Endothelial cell of umbilical vein (primary cell): ENCODE data around the gene EFNA2. TPM values are rescaled to one million over a fixed set of nuclear protein-coding genes. Genes with fewer than 3 reads are reported as not detected.

Source experiments
- BruUV-seq: library from RNA; stranded (reverse); fragments of 400-500 nt; replicated peaks from 2 replicates; lab custom pipeline; 2021; lab: Mats Ljungman, UMichigan
- CTCF ChIA-PET: fragments of 300-600, 350-600 bp; sonication (Branson Sonifier 250); formaldehyde crosslinking; loops from one replicate; lab custom pipeline; 2021; ENCODE audit warnings: antibody characterized with exemption, inconsistent platforms; lab: Charles Lee
- POLR2A ChIA-PET: fragments of 300-600, 350-600 bp; sonication (Branson Sonifier 250); formaldehyde crosslinking; loops from one replicate; lab custom pipeline; 2021; ENCODE audit warnings: antibody characterized with exemption, inconsistent platforms; lab: Charles Lee
- DNase-seq: peaks from one replicate; pipeline ENCODE4 v3.0.0-alpha.2; 2011; ENCODE audit warnings: low read depth, low spot score
- FAIRE-seq: peaks from 2 replicates; lab custom pipeline; 2011; peaks lifted over from hg19 to GRCh38; lab: Jason Lieb, UNC
- H2AFZ ChIP-seq: 2 replicates; pipeline ENCODE4 v1.6.0; 2012; ENCODE audit warnings: low read depth, low read length, control low read depth, inconsistent platforms
- H3K27ac ChIP-seq: 2 replicates; pipeline ENCODE4 v1.5.1; 2011; ENCODE audit warnings: low read depth, mild to moderate bottlenecking, control low read depth, low read length, moderate library complexity; ENCODE audit not compliant: insufficient read depth
- H3K27me3 ChIP-seq, 2 experiments: 2 replicates each; pipeline versions ENCODE4 v1.6.0 to v1.6.1; 2011; ENCODE audit warnings: low read length in 2 of 2, mixed read lengths in 1 of 2; ENCODE audit not compliant: control insufficient read depth in 2 of 2, insufficient read depth in 2 of 2
- H3K36me3 ChIP-seq, 2 experiments: 2 replicates in 1 of 2; 3 replicates in 1 of 2; pipeline ENCODE4 v1.5.1; 2011; ENCODE audit warnings: low read length in 2 of 2, mild to moderate bottlenecking in 1 of 2, moderate library complexity in 1 of 2; ENCODE audit not compliant: control insufficient read depth in 2 of 2, insufficient read depth in 2 of 2; ENCODE audit errors: extremely low read depth in 1 of 2
- H3K4me1 ChIP-seq: 3 replicates; pipeline ENCODE4 v1.5.1; 2011; ENCODE audit warnings: mild to moderate bottlenecking, low read length; ENCODE audit not compliant: control insufficient read depth, insufficient read depth; ENCODE audit errors: extremely low read depth
- H3K4me2 ChIP-seq: 2 replicates; pipeline ENCODE4 v1.6.1; 2011; ENCODE audit warnings: low read length, control low read depth, mixed read lengths; ENCODE audit not compliant: insufficient read depth
- H3K4me3 ChIP-seq, 3 experiments: fragments of 200-600 bp in 1 of 3; sonication (generic), shearing (Covaris generic) in 1 of 3; replicated peaks in 1 of 3; 2 replicates each; pipeline ENCODE4 v1.5.1; 2011 to 2016; ENCODE audit warnings: control low read depth in 3 of 3, low read length in 3 of 3, mild to moderate bottlenecking in 2 of 3, inconsistent platforms in 1 of 3, low read depth in 1 of 3, moderate library complexity in 1 of 3; ENCODE audit not compliant: insufficient read depth in 1 of 3
- H3K79me2 ChIP-seq: 2 replicates; pipeline ENCODE4 v1.6.0; 2012; ENCODE audit warnings: low read length, inconsistent platforms; ENCODE audit not compliant: control insufficient read depth, insufficient read depth
- H3K9ac ChIP-seq: replicated peaks from 2 replicates; pipeline ENCODE3; 2011; ENCODE audit warnings: low read length, control low read depth; ENCODE audit not compliant: insufficient read depth; ENCODE audit errors: extremely low read depth
- H3K9me1 ChIP-seq: replicated peaks from 3 replicates; pipeline ENCODE4 v1.6.0; 2011; ENCODE audit warnings: mild to moderate bottlenecking, low read length; ENCODE audit not compliant: control insufficient read depth, insufficient read depth; ENCODE audit errors: extremely low read depth
- H3K9me3 ChIP-seq: replicated peaks from 2 replicates; pipeline ENCODE4 v1.5.1; 2012; ENCODE audit warnings: low read length, inconsistent platforms; ENCODE audit not compliant: control insufficient read depth, insufficient read depth
- H4K20me1 ChIP-seq: replicated peaks from 2 replicates; pipeline ENCODE3; 2011; ENCODE audit warnings: mild to moderate bottlenecking, low read length; ENCODE audit not compliant: control insufficient read depth, insufficient read depth; ENCODE audit errors: extremely low read depth
- FOS ChIP-seq: IDR thresholded peaks from 2 replicates; pipeline ENCODE4 v1.6.1; 2011; ENCODE audit warnings: mild to moderate bottlenecking, low read length, moderate library complexity, borderline replicate concordance; ENCODE audit not compliant: insufficient read depth
- GATA2 ChIP-seq: IDR thresholded peaks from 2 replicates; pipeline ENCODE4 v1.7.0; 2011; ENCODE audit warnings: low read depth, mild to moderate bottlenecking, moderate library complexity, mixed read lengths, low read length; ENCODE audit not compliant: insufficient read length, insufficient read depth
- POLR2AphosphoS5 ChIP-seq: IDR thresholded peaks from 2 replicates; pipeline ENCODE4 v1.6.1; 2012; ENCODE audit warnings: low read depth, mild to moderate bottlenecking, control low read depth, low read length, moderate library complexity; ENCODE audit not compliant: insufficient read depth
- dilution Hi-C: fragments of 300-500 bp; cut with MboI; formaldehyde crosslinking; loops from one replicate; pipeline ENCODE4 v1.15.0; 2019; ENCODE audit warnings: low sequenced_read_pairs; ENCODE audit not compliant: extremely low pct_ligation_motif_present
- intact Hi-C: fragments of 100-400 bp; cut with micrococcal nuclease; formaldehyde crosslinking; loops from one replicate; pipeline ENCODE4 v1.10.0; 2022
- polyA plus RNA-seq, 4 experiments: library from polyadenylated mRNA; depleted of rRNA in 3 of 4; stranded (reverse) in 3 of 4; unstranded in 1 of 4; fragments of >200 nt; gene quantifications; 2 replicates each; pipeline versions ENCODE4 v1.2.1 to v1.2.3, GENCODE V29; 2011 to 2012; ENCODE audit warnings: missing spikeins in 1 of 4
- total RNA-seq: library from RNA; stranded (reverse); gene quantifications from 2 replicates; pipeline ENCODE4 v1.2.3, GENCODE V29; 2021
- TF ChIP-seq, protein P1 (sequence below), 2 donors: IDR thresholded peaks; 1 replicate in 1 of 2; 2 replicates in 1 of 2; pipeline ENCODE4 v1.5.1; 2011; ENCODE audit warnings: low read length in 2 of 2, mild to moderate bottlenecking in 2 of 2, moderate library complexity in 2 of 2, control low read depth in 1 of 2, inconsistent platforms in 1 of 2, low read depth in 1 of 2; ENCODE audit not compliant: insufficient read depth in 1 of 2; ENCODE audit errors: extremely low read depth in 1 of 2

Gene EFNA2
- total and polyA plus RNA-seq, 2 donors (not counting 3 experiments of a cell fraction or from before 2014, with no cell fraction given), result 0.52 to 1.1 TPM

DNA sequence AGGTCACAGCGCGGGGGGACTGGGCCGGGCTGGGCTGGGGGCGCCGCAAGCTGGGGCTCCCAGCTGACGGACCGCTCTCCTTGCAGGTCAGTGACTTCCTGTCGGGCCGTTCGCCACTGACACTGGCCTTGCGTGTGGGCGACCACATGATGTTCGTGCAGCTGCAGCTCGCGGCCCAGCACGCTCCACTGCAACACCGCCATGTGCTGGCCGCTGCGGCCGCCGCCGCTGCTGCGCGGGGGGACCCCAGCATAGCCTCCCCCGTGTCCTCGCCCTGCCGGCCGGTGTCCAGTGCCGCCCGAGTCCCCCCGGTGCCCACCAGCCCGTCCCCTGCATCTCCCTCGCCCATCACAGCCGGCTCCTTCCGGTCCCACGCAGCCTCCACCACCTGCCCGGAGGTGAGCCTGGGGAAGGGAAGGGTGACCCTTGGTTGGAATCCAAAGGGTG is 31.6 kb upstream of the EFNA2 start:
- intact Hi-C loops, result no loop called here
- Histone ChIP-seq H3K9ac (peak overlapping the region; percentile 65), H3K4me3 (no peak overlapping the region), H3K4me1 (peaks cover 34% of the 10 kb centered on the region), H3K9me1 (no peaks in the 10 kb centered on the region), H2AFZ (no peak overlapping the region), H3K4me2 (peak overlapping the region; percentile 66), H3K27me3 (no peaks in the 10 kb centered on the region), H3K79me2 (peaks cover 63% of the 10 kb centered on the region), H4K20me1 (no peaks in the 10 kb centered on the region), H3K36me3 (peaks cover 29 to 36% of the 10 kb centered on the region in 2 experiments), H3K9me3 (no peaks in the 10 kb centered on the region), H3K27ac (peak overlapping the region; percentile 90)
- ChIA-PET POLR2A (interaction anchor here (0.5 to 2.2 kb wide), 4 partner anchors 12 to 41 kb away, joined by 5 to 34 read pairs (median 14); partner anchors contain the start of gene CIRBP), CTCF (interaction anchor here (0.7 to 2.2 kb wide), 2 partner anchors 10 to 12 kb away, joined by 6 to 89 read pairs; no protein-coding TSS in a partner anchor)
- DNase-seq (no peak), FAIRE-seq (no peak)
- no TSS peak for BruUV-seq
- no peak for TF ChIP-seq POLR2AphosphoS5
- TF ChIP-seq FOS, result no peak
- TF ChIP-seq, protein P1, sequence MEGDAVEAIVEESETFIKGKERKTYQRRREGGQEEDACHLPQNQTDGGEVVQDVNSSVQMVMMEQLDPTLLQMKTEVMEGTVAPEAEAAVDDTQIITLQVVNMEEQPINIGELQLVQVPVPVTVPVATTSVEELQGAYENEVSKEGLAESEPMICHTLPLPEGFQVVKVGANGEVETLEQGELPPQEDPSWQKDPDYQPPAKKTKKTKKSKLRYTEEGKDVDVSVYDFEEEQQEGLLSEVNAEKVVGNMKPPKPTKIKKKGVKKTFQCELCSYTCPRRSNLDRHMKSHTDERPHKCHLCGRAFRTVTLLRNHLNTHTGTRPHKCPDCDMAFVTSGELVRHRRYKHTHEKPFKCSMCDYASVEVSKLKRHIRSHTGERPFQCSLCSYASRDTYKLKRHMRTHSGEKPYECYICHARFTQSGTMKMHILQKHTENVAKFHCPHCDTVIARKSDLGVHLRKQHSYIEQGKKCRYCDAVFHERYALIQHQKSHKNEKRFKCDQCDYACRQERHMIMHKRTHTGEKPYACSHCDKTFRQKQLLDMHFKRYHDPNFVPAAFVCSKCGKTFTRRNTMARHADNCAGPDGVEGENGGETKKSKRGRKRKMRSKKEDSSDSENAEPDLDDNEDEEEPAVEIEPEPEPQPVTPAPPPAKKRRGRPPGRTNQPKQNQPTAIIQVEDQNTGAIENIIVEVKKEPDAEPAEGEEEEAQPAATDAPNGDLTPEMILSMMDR (IDR thresholded peaks at IDR 0.05; ENCODE audit: extremely low read depth in 1 of 2, insufficient read depth in 1 of 2, low read depth in 1 of 2, low read length in 2 of 2), result no peak
- no peak for TF ChIP-seq GATA2
- dilution Hi-C loops, result no loop called here
